SH-SY5Y (cell line): ENCODE data around the gene SPRED2.

Experiments
- GATA2 ChIP-seq: IDR thresholded peaks from 2 replicates; pipeline ENCODE4 v1.6.1; 2011; ENCODE audit warnings: mild to moderate bottlenecking, low read depth, low read length
- GATA3 ChIP-seq: IDR thresholded peaks from 2 replicates; pipeline ENCODE4 v1.6.1; 2011; ENCODE audit warnings: low read depth, mild to moderate bottlenecking, low read length, moderate library complexity

SPRED2 gene

GRCh38 chr2:65316072-65316471 is 116.3 kb downstream of the SPRED2 start:
- TF ChIP-seq GATA3: no peak
- TF ChIP-seq GATA2: no peak

- TF ChIP-seq GATA2 (no peak), GATA3 (no peak)
These were observed 117.5 kb downstream of the SPRED2 start for GRCh38 chr2:65314801-65315441.

GRCh38 chr2:65313954-65314256 is 118.5 kb downstream of the SPRED2 start:
- TF ChIP-seq GATA3 (no peak), GATA2 (no peak)

GRCh38 chr2:65313126-65313953 is 119.1 kb downstream of the SPRED2 start:
- TF ChIP-seq GATA3 (no peak), GATA2 (no peak)

- TF ChIP-seq GATA2: no peak
- no peak for TF ChIP-seq GATA3
These were observed 120.8 kb downstream of the SPRED2 start for GRCh38 chr2:65311596-65311995.

GRCh38 chr2:65311049-65311448 is 121.3 kb downstream of the SPRED2 start:
- no peak for TF ChIP-seq GATA2
- no peak for TF ChIP-seq GATA3

- no peak for TF ChIP-seq GATA3
- no peak for TF ChIP-seq GATA2
These were observed 122.7 kb downstream of the SPRED2 start for GRCh38 chr2:65309699-65310098.

GRCh38 chr2:65305934-65306333 is 126.5 kb downstream of the SPRED2 start:
- no peak for TF ChIP-seq GATA2
- no peak for TF ChIP-seq GATA3

- TF ChIP-seq GATA3: no peak
- no peak for TF ChIP-seq GATA2
These were observed 131.4 kb downstream of the SPRED2 start for GRCh38 chr2:65300761-65301711.

GRCh38 chr2:65300134-65300760 is 132.2 kb downstream of the SPRED2 start:
- TF ChIP-seq GATA3: no peak
- no peak for TF ChIP-seq GATA2

- no peak for TF ChIP-seq GATA2
- no peak for TF ChIP-seq GATA3
These were observed 133.2 kb downstream of the SPRED2 start for GRCh38 chr2:65299246-65299645.

- TF ChIP-seq GATA2 (no peak), GATA3 (no peak)
These were observed 134.3 kb downstream of the SPRED2 start for GRCh38 chr2:65298089-65298488.

GRCh38 chr2:65297544-65297943 is 134.9 kb downstream of the SPRED2 start:
- TF ChIP-seq GATA3: no peak
- TF ChIP-seq GATA2: no peak

- TF ChIP-seq GATA3 (no peak), GATA2 (no peak)
These were observed 135.4 kb downstream of the SPRED2 start for GRCh38 chr2:65296971-65297370.
